ENCODE measurements around the gene PRXL2A.

Gene PRXL2A

GRCh38 chr10:80459047-80459865 is 50.9 kb downstream of the PRXL2A start:
- TF ChIP-seq REST (IDR thresholded peaks at IDR 0.05; ENCODE audit: insufficient read depth in 1 of 2, low read depth in 2 of 2, low read length in 2 of 2) (no peak), FOXP2 (optimal IDR thresholded peaks at IDR 0.05; ENCODE audit: borderline replicate concordance, extremely low read depth, extremely low read length, insufficient read depth) (no peak), SIN3A (IDR thresholded peaks at IDR 0.05; ENCODE audit: borderline replicate concordance, insufficient read depth, low read length) (no peak), POLR2AphosphoS5 (IDR thresholded peaks at IDR 0.05; ENCODE audit: low read depth, low read length) (no peak), TAF1 (IDR thresholded peaks at IDR 0.05; ENCODE audit: borderline replicate concordance, insufficient read depth, low read length) (no peak)

GRCh38 chr10:80460399-80461207 is 52.3 kb downstream of the PRXL2A start:
- TF ChIP-seq SIN3A (IDR thresholded peaks at IDR 0.05; ENCODE audit: borderline replicate concordance, insufficient read depth, low read length) = no peak
- TF ChIP-seq POLR2AphosphoS5 (IDR thresholded peaks at IDR 0.05; ENCODE audit: low read depth, low read length) = no peak

- TF ChIP-seq POLR2AphosphoS5 (IDR thresholded peaks at IDR 0.05; ENCODE audit: low read depth, low read length) (no peak), SIN3A (IDR thresholded peaks at IDR 0.05; ENCODE audit: borderline replicate concordance, insufficient read depth, low read length) (no peak), TAF1 (IDR thresholded peaks at IDR 0.05; ENCODE audit: borderline replicate concordance, insufficient read depth, low read length) (no peak), FOXP2 (optimal IDR thresholded peaks at IDR 0.05; ENCODE audit: borderline replicate concordance, extremely low read depth, extremely low read length, insufficient read depth) (no peak), REST (IDR thresholded peaks at IDR 0.05; ENCODE audit: insufficient read depth in 1 of 2, low read depth in 2 of 2, low read length in 2 of 2) (no peak)
Observed at GRCh38 chr10:80461208-80462183, 53.1 kb downstream of the PRXL2A start.

GRCh38 chr10:80462299-80462980 is 54.1 kb downstream of the PRXL2A start:
- no peak for TF ChIP-seq FOXP2 (optimal IDR thresholded peaks at IDR 0.05; ENCODE audit: borderline replicate concordance, extremely low read depth, extremely low read length, insufficient read depth)
- TF ChIP-seq TAF1 (IDR thresholded peaks at IDR 0.05; ENCODE audit: borderline replicate concordance, insufficient read depth, low read length) = no peak
- TF ChIP-seq REST (IDR thresholded peaks at IDR 0.05; ENCODE audit: insufficient read depth in 1 of 2, low read depth in 2 of 2, low read length in 2 of 2) = no peak
- TF ChIP-seq SIN3A (IDR thresholded peaks at IDR 0.05; ENCODE audit: borderline replicate concordance, insufficient read depth, low read length) = no peak
